Prostate gland (tissue), 2 donors: ENCODE data around the gene LIPK. TPM values are rescaled to one million over a fixed set of nuclear protein-coding genes. Genes with fewer than 3 reads are reported as not detected.

Experiments used
- DNase-seq: peaks from one replicate; pipeline ENCODE4 v3.0.0-alpha.2; 2019; ENCODE audit warnings: low spot score
- H3K27ac ChIP-seq, 2 donors: fragments of 200-600 bp; sonication (generic); 2 replicates each; pipeline ENCODE4 v1.5.1; 2017 to 2019
- H3K27me3 ChIP-seq: fragments of 200-600 bp; sonication (generic); replicated peaks from 2 replicates; pipeline ENCODE4 v1.5.1; 2019; ENCODE audit not compliant: insufficient read depth
- H3K36me3 ChIP-seq, 2 donors: fragments of 200-600 bp; sonication (generic); 1 replicate in 1 of 2; 2 replicates in 1 of 2; pipeline versions ENCODE4 v1.5.1 to v1.8.1; 2017 to 2019
- H3K4me1 ChIP-seq: fragments of 200-600 bp; sonication (generic); replicated peaks from 2 replicates; pipeline ENCODE4 v1.5.1; 2019
- H3K4me3 ChIP-seq, 2 donors: fragments of 200-600 bp; sonication (generic); 2 replicates each; pipeline ENCODE4 v1.5.1; 2017 to 2019
- H3K9me3 ChIP-seq: fragments of 200-600 bp; sonication (generic); 2 replicates; pipeline ENCODE4 v1.5.1; 2017
- POLR2A ChIP-seq: fragments of 450-650 bp; IDR thresholded peaks from one replicate; pipeline ENCODE4 v1.6.1; 2016; ENCODE audit warnings: antibody characterized with exemption, mild to moderate bottlenecking
- POLR2AphosphoS5 ChIP-seq: sonication (generic); formaldehyde crosslinking; IDR thresholded peaks from one replicate; pipeline ENCODE4 v1.6.1; 2017; ENCODE audit warnings: antibody characterized with exemption
- WGBS: methylation state at CpG from one replicate; pipeline ENCODE4 v1.1.5; 2018; 5-methylcytosine and 5-hydroxymethylcytosine counted together
- intact Hi-C: fragments of 100-400 bp; cut with DNase I; formaldehyde crosslinking; loops from one replicate; pipeline ENCODE4 v1.14.2; 2022
- total RNA-seq, 2 donors: library from RNA; depleted of rRNA; stranded (reverse); fragments of >200 nt; gene quantifications; one replicate each; pipeline ENCODE4 v1.1.0, GENCODE V29; 2016
- TF ChIP-seq, protein P1 (sequence below), 4 experiments: fragments of 200-600 bp in 2 of 4; fragments of 450-650 bp in 2 of 4; sonication (generic) in 2 of 4; IDR thresholded peaks; 1 replicate in 3 of 4; 2 replicates in 1 of 4; pipeline ENCODE4 v1.5.1; 2016 to 2019; ENCODE audit warnings: antibody characterized with exemption in 4 of 4, mild to moderate bottlenecking in 2 of 4, moderate library complexity in 2 of 4

The LIPK gene
- total RNA-seq, 2 donors from 2014 or later = not detected

DNA sequence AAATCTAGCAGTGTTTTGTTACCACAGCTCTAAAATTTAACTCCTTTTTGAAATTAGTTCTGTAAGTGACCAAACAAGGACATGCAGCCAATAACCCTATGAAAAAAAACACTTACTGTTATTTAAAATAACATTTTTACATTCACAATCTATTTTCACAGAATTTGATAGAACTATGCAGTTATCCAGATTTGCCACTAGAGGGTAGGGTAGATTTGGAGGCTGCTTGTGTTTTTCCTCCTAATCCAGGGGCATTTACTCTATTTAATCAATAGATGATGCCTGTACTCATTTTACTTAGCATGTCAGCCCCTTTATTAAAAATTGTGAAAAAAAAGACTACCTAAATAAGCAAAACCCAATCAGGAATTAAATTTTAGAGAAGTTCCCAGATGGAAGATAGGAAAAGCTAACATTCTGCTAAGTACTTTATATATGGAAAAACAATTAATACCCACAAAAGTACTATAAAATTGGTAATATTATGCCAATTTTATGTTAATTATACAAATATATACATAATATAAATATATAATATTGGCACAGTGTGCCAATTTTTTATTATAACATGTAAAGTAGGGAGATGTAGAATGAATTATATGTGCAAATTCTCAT lies 18.1 kb upstream of the LIPK start:
- no peak for DNase-seq
- no peaks in the 10 kb centered on the region for H3K4me1 ChIP-seq
- no peaks in the 10 kb centered on the region for H3K27me3 ChIP-seq
- no peaks in the 10 kb centered on the region for H3K9me3 ChIP-seq
- TF ChIP-seq, protein P1, sequence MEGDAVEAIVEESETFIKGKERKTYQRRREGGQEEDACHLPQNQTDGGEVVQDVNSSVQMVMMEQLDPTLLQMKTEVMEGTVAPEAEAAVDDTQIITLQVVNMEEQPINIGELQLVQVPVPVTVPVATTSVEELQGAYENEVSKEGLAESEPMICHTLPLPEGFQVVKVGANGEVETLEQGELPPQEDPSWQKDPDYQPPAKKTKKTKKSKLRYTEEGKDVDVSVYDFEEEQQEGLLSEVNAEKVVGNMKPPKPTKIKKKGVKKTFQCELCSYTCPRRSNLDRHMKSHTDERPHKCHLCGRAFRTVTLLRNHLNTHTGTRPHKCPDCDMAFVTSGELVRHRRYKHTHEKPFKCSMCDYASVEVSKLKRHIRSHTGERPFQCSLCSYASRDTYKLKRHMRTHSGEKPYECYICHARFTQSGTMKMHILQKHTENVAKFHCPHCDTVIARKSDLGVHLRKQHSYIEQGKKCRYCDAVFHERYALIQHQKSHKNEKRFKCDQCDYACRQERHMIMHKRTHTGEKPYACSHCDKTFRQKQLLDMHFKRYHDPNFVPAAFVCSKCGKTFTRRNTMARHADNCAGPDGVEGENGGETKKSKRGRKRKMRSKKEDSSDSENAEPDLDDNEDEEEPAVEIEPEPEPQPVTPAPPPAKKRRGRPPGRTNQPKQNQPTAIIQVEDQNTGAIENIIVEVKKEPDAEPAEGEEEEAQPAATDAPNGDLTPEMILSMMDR (IDR thresholded peaks at IDR 0.05) = peak in 3 of 4 experiments; percentile 39 to 63 (median 48)
- TF ChIP-seq POLR2A = no peak
- H3K36me3 ChIP-seq = no peaks in the 10 kb centered on the region
- intact Hi-C loops = no loop called here
- no peak overlapping the region for H3K4me3 ChIP-seq
- no peak overlapping the region for H3K27ac ChIP-seq

DNA sequence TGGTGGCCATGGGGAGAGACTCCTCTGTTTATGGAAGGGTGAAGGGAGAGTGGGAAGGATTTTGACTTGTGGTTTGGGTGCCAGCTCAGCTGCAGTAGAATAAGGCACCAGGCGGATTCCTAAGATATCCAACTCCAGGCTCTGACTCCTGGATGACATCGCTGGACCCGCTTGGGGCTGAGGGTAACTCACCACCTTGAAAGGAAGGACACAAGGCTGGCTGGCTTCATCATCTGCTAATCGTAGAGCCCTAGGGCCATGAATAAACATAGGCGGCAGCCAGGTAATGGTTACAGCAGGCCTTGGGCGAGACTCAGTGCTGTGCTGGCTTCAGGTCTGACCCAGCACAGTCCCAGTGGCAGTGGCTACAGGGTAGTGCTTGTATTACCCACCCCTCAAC lies 16.7 kb upstream of the LIPK start:
- WGBS = 92% methylated on average over 6 of the region's 6 CpGs
- Histone ChIP-seq H3K27me3 (no peaks in the 10 kb centered on the region), H3K4me3 (no peak overlapping the region), H3K36me3 (no peaks in the 10 kb centered on the region), H3K27ac (no peak overlapping the region), H3K4me1 (no peaks in the 10 kb centered on the region), H3K9me3 (no peaks in the 10 kb centered on the region)
- DNase-seq = no peak
- intact Hi-C loops = no loop called here
- no peak for TF ChIP-seq POLR2A
- TF ChIP-seq, protein P1 (IDR thresholded peaks at IDR 0.05) = no peak
- TF ChIP-seq POLR2AphosphoS5 = no peak

DNA sequence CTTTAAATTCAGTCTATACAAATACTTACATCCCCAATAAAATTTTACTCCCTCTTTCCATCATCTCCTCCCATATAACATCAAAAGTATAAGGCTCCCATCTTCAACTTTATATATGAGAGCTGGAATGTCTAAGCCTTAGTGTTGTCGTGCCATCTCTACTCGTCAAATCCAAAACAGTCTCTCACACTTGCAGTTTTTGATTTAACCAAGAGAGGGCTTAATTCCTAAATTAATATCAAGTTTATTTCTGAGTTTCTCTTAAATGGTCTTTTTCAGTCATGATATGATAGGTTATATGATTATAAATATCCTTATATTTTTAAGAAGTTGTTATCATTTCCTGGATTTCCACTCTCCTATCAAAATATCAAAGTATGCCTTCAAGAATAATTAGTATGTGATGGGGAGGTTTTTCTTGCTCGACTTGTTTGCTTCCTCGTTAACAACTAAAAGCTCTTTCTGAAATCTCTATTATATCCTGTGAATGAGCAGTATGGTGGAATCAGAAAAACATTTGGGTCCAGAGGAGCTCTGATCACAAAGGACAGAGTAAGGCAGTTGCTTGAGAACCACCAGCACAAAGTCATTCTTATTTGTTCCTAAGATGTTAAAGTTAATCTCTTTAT lies 12.5 kb upstream of the LIPK start:
- Histone ChIP-seq H3K36me3 (no peaks in the 10 kb centered on the region), H3K4me1 (no peaks in the 10 kb centered on the region), H3K27me3 (no peaks in the 10 kb centered on the region), H3K9me3 (no peaks in the 10 kb centered on the region), H3K4me3 (no peak overlapping the region), H3K27ac (no peak overlapping the region)
- WGBS = 35% methylated on average over 4 of the region's 4 CpGs
- intact Hi-C loops = no loop called here
- no peak for DNase-seq
- TF ChIP-seq, protein P1 (IDR thresholded peaks at IDR 0.05) = peak in 2 of 4 experiments; percentile 7 to 13
- TF ChIP-seq POLR2AphosphoS5 (no peak), POLR2A (no peak)

DNA sequence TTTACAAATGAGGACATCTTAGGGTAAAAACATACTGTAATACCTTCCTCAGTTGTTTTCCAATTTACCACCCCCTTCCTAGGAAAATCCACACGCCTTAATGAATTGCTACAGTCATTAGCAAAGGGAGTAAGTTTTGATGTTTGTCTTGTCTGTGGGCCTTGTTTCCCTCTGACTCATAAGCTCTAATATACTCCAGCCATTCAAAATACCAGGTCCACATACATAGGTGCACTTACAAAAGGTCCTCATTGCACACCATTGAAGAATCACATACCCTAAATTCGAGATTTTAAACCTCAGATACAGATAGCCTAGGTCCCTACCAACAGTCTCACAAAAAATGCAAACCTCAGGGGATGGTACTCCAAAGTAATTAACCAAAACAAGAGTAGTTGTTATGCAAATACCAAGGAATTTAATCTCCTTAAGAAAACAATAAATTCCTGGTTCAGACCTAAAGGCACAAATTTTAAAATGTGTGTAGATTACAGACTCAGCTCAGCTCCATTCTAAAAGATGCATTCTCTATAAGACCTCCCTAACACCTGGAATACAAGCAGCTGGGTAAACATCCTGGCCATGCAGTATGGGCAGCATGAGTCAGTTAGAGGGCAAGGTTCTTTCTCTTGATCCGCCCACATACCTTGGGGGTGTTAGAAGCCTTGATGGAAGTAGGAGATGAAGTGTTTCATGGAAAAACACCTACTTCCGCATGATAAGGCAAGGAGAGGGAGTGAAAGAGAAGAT lies 3.0 kb upstream of the LIPK start:
- DNase-seq = no peak
- TF ChIP-seq POLR2AphosphoS5 = no peak
- TF ChIP-seq, protein P1 (IDR thresholded peaks at IDR 0.05) = no peak
- TF ChIP-seq POLR2A = no peak
- Histone ChIP-seq H3K27me3 (no peaks in the 10 kb centered on the region), H3K9me3 (no peaks in the 10 kb centered on the region), H3K36me3 (no peaks in the 10 kb centered on the region), H3K4me1 (no peaks in the 10 kb centered on the region), H3K4me3 (no peak overlapping the region), H3K27ac (no peak overlapping the region)
- WGBS = 62% methylated on average over 4 of the region's 4 CpGs
- intact Hi-C loops = no loop called here
